GM12878 (cell line): ENCODE measurements around the gene TRIM41. TPM values are rescaled to one million over a fixed set of nuclear protein-coding genes. Genes with fewer than 3 reads are reported as not detected.
"Not testable (repeated sequence)": the region's sequence is repeated elsewhere in the genome, so short reads cannot be mapped to it uniquely, and the experiment has no call there.

ENCODE experiments used
- ATAC-seq: fragments of 200-7000 bp; cut with Tn5 transposase; 3 replicates; pipeline ENCODE4 v1.9.1; 2020; ENCODE audit warnings: mild to moderate bottlenecking, moderate library complexity
- BruUV-seq: library from RNA; stranded (reverse); fragments of 400-500 nt; replicated peaks from 2 replicates; lab custom pipeline; 2021; lab: Mats Ljungman, UMichigan
- CTCF ChIA-PET: fragments of 300-600 bp; sonication (Branson Sonifier 250); formaldehyde crosslinking; extraction: SDS; loops from one replicate; lab custom pipeline; 2021; ENCODE audit warnings: inconsistent platforms; lab: Yijun Ruan, JAX
- POLR2A ChIA-PET: fragments of 350-600 bp; formaldehyde crosslinking; extraction: SDS; loops from one replicate; lab custom pipeline; 2021; ENCODE audit warnings: inconsistent platforms; lab: Charles Lee
- RAD21 ChIA-PET: fragments of 300-600 bp; sonication (Branson Sonifier 250); formaldehyde crosslinking; loops from one replicate; lab custom pipeline; 2023; ENCODE audit warnings: antibody characterized with exemption; ENCODE audit not compliant: unreplicated experiment; lab: Charles Lee
- SMC1A ChIA-PET: fragments of 300-600 bp; sonication (Branson Sonifier 250); formaldehyde crosslinking; loops from one replicate; lab custom pipeline; 2023; ENCODE audit not compliant: unreplicated experiment, uncharacterized antibody; lab: Charles Lee
- DNase-seq: peaks from one replicate; pipeline ENCODE4 v3.0.0-alpha.2; 2011; ENCODE audit warnings: low read depth, low spot score
- FAIRE-seq: peaks from 3 replicates; lab custom pipeline; 2011; peaks lifted over from hg19 to GRCh38; lab: Jason Lieb, UNC
- H2AFZ ChIP-seq: 2 replicates; pipeline ENCODE4 v1.6.0; 2011; ENCODE audit warnings: low read depth, low read length, control low read depth; ENCODE audit not compliant: control insufficient read depth
- H3K27ac ChIP-seq: 2 replicates; pipeline ENCODE4 v1.5.1; 2011; ENCODE audit warnings: control low read depth; ENCODE audit not compliant: control insufficient read depth, insufficient read depth
- H3K27me3 ChIP-seq, 2 experiments: replicated peaks in 1 of 2; 2 replicates each; pipeline versions ENCODE4 v1.6.0 to v1.6.1; 2011; ENCODE audit warnings: low read length in 1 of 2; ENCODE audit not compliant: control insufficient read depth in 2 of 2, insufficient read depth in 2 of 2
- H3K36me3 ChIP-seq, 2 experiments: 2 replicates each; pipeline ENCODE4 v1.5.1; 2011; ENCODE audit warnings: low read length in 1 of 2; ENCODE audit not compliant: control insufficient read depth in 2 of 2, insufficient read depth in 2 of 2
- H3K4me1 ChIP-seq: 2 replicates; pipeline ENCODE4 v1.6.1; 2011; ENCODE audit warnings: mild to moderate bottlenecking, low read length, moderate library complexity, mixed read lengths; ENCODE audit not compliant: control insufficient read depth, insufficient read depth
- H3K4me2 ChIP-seq: 2 replicates; pipeline ENCODE4 v1.6.0; 2011; ENCODE audit warnings: control low read depth; ENCODE audit not compliant: control insufficient read depth, insufficient read depth
- H3K4me3 ChIP-seq: fragments of 200-600 bp; sonication (generic); 2 replicates; pipeline ENCODE4 v1.5.1; 2016
- H3K79me2 ChIP-seq: 2 replicates; pipeline ENCODE4 v1.6.0; 2011; ENCODE audit warnings: low read length; ENCODE audit not compliant: control insufficient read depth, insufficient read depth
- H3K9ac ChIP-seq: 2 replicates; pipeline ENCODE4 v1.8.0; 2011; ENCODE audit warnings: low read length, control low read depth, mixed read lengths; ENCODE audit not compliant: control insufficient read depth, insufficient read depth
- H3K9me3 ChIP-seq: replicated peaks from 3 replicates; pipeline ENCODE4 v1.5.1; 2011; ENCODE audit warnings: mild to moderate bottlenecking, low read length; ENCODE audit not compliant: control insufficient read depth, insufficient read depth
- H4K20me1 ChIP-seq: 2 replicates; pipeline ENCODE4 v1.6.0; 2011; ENCODE audit not compliant: control insufficient read depth, insufficient read depth
- BMI1 ChIP-seq: fragments of 450-650 bp; IDR thresholded peaks from 2 replicates; pipeline ENCODE4 v1.6.1; 2016; ENCODE audit warnings: mild to moderate bottlenecking, moderate library complexity, borderline replicate concordance
- E4F1 ChIP-seq: fragments of 450-650 bp; IDR thresholded peaks from 2 replicates; pipeline ENCODE4 v1.6.1; 2018; ENCODE audit warnings: borderline replicate concordance, mild to moderate bottlenecking; ENCODE audit not compliant: partially characterized antibody
- IKZF1 ChIP-seq: fragments of 450-650 bp; conservative IDR thresholded peaks from 2 replicates; pipeline ENCODE4 v1.6.1; 2017; ENCODE audit warnings: antibody characterized with exemption, mild to moderate bottlenecking
- JUND ChIP-seq: IDR thresholded peaks from 2 replicates; pipeline ENCODE4 v1.6.1; 2012; ENCODE audit warnings: low read depth, mild to moderate bottlenecking, low read length, improper control_type of control experiment, moderate library complexity
- PAX5 ChIP-seq: IDR thresholded peaks from 2 replicates; pipeline ENCODE4 v1.6.1; 2011; ENCODE audit warnings: low read depth, low read length, borderline replicate concordance
- POU2F2 ChIP-seq: IDR thresholded peaks from 3 replicates; pipeline ENCODE4 v1.6.1; 2011; ENCODE audit warnings: low read depth, mild to moderate bottlenecking, low read length, borderline replicate concordance
- REST ChIP-seq: IDR thresholded peaks from 2 replicates; pipeline ENCODE4 v1.6.1; 2012; ENCODE audit warnings: mild to moderate bottlenecking, low read depth, low read length
- TBL1XR1 ChIP-seq: IDR thresholded peaks from 2 replicates; pipeline ENCODE4 v1.6.1; 2012; ENCODE audit warnings: low read depth, low read length, improper control_type of control experiment
- whole genome bisulfite sequencing: methylation state at CpG from one replicate; pipeline ENCODE4 v1.1.6; 2016; ENCODE audit warnings: low lambda C conversion rate; ENCODE audit not compliant: insufficient replicate concordance, insufficient coverage; ENCODE audit errors: missing lambda C conversion rate; 5-methylcytosine and 5-hydroxymethylcytosine counted together
- in situ Hi-C: fragments of 300-500 bp; cut with MboI; formaldehyde crosslinking; loops from 9 replicates; pipeline ENCODE4 v1.14.3; 2018; ENCODE audit warnings: mixed read lengths
- intact Hi-C: fragments of 100-400 bp; cut with micrococcal nuclease; formaldehyde crosslinking; loops from one replicate; pipeline ENCODE4 v1.14.2; 2022; ENCODE audit not compliant: unreplicated experiment
- polyA plus RNA-seq, 11 experiments: library from polyadenylated mRNA; depleted of rRNA in 4 of 11; unstranded in 6 of 11; stranded (reverse) in 5 of 11; fragments of >200 nt; fragmentation: Nextera tagmentation in 4 of 11; fragmentation: Illumina TruSeq in 1 of 11; extraction: Ambion mirVana in 4 of 11; extraction: Trizol in 1 of 11; gene quantifications; 1 replicate in 1 of 11; 2 replicates in 10 of 11; pipeline versions ENCODE4 v1.2.1 to v1.2.3, GENCODE V29; 2011 to 2016; ENCODE audit warnings: inconsistent platforms in 2 of 11, missing spikeins in 2 of 11, low read depth in 1 of 11
- total RNA-seq, 4 experiments: library from RNA; depleted of rRNA in 3 of 4; stranded (reverse); fragments of >200 nt in 3 of 4; fragmentation: Illumina TruSeq in 1 of 4; extraction: Trizol in 1 of 4; gene quantifications; 2 replicates each; pipeline versions ENCODE4 v1.2.1 to v1.2.3, GENCODE V29; 2013 to 2021

Gene TRIM41
- total and polyA plus RNA-seq, 10 of the 15 experiments (the other 5 are each of a cell fraction or from before 2014, with no cell fraction given) = 1.0 to 28.9 (median 10.6) TPM

GRCh38 chr5:181212934-181213333, 10.1 kb upstream of the TRIM41 start:
- in situ Hi-C loops (no loop called here), intact Hi-C loops (no loop called here)
- DNase-seq (no peak), ATAC-seq (no peak), FAIRE-seq (no peak)
- RAD21 ChIA-PET = no interaction called here
- no peaks in the 10 kb centered on the region for H3K4me1 ChIP-seq
- H4K20me1 ChIP-seq = no peaks in the 10 kb centered on the region
- no peak overlapping the region for H2AFZ ChIP-seq
- no peaks in the 10 kb centered on the region for H3K9me3 ChIP-seq
- SMC1A ChIA-PET = no interaction called here
- WGBS = 52% methylated on average over 2 of the region's 2 CpGs
- H3K4me3 ChIP-seq = no peak overlapping the region
- CTCF ChIA-PET = interaction anchor here (1.7 kb wide), 1 partner anchor 28 kb away, joined by 5 read pairs; no protein-coding TSS in a partner anchor
- H3K9ac ChIP-seq = no peak overlapping the region
- TF ChIP-seq IKZF1 (no peak), REST (no peak), PAX5 (no peak), JUND (no peak), E4F1 (no peak), POU2F2 (no peak), TBL1XR1 (no peak), BMI1 (no peak)
- H3K27ac ChIP-seq = no peak overlapping the region
- POLR2A ChIA-PET = interaction anchor here (1.0 kb wide), 1 partner anchor 10 kb away, joined by 3 read pairs; no protein-coding TSS in a partner anchor
- no peaks in the 10 kb centered on the region for H3K27me3 ChIP-seq
- no TSS peak for BruUV-seq
- no peaks in the 10 kb centered on the region for H3K79me2 ChIP-seq
- H3K36me3 ChIP-seq = no peaks in the 10 kb centered on the region
- H3K4me2 ChIP-seq = no peak overlapping the region

- H3K27ac ChIP-seq, H3K36me3 ChIP-seq, in situ Hi-C loops, ATAC-seq, H3K9ac ChIP-seq, DNase-seq, FAIRE-seq, intact Hi-C loops, H3K27me3 ChIP-seq, H3K4me2 ChIP-seq, H3K4me1 ChIP-seq, H3K9me3 ChIP-seq, RAD21 ChIA-PET, H4K20me1 ChIP-seq, H3K4me3 ChIP-seq, BruUV-seq, SMC1A ChIA-PET, H2AFZ ChIP-seq, POLR2A ChIA-PET, H3K79me2 ChIP-seq: not testable (repeated sequence)
- WGBS = 100% methylated on average over 5 of the region's 10 CpGs
- CTCF ChIA-PET = interaction anchor here (1.5 kb wide), 1 partner anchor 24 kb away, joined by 3 read pairs; no protein-coding TSS in a partner anchor
These were observed 8.8 kb upstream of the TRIM41 start for GRCh38 chr5:181214249-181214648.
